Ammon's horn (tissue), 1 donor: ENCODE measurements around the gene GNS.

Source experiments
- DNase-seq: peaks from one replicate; pipeline ENCODE4 v3.0.0-alpha.2; 2016; ENCODE audit warnings: low spot score

GNS gene

DNA sequence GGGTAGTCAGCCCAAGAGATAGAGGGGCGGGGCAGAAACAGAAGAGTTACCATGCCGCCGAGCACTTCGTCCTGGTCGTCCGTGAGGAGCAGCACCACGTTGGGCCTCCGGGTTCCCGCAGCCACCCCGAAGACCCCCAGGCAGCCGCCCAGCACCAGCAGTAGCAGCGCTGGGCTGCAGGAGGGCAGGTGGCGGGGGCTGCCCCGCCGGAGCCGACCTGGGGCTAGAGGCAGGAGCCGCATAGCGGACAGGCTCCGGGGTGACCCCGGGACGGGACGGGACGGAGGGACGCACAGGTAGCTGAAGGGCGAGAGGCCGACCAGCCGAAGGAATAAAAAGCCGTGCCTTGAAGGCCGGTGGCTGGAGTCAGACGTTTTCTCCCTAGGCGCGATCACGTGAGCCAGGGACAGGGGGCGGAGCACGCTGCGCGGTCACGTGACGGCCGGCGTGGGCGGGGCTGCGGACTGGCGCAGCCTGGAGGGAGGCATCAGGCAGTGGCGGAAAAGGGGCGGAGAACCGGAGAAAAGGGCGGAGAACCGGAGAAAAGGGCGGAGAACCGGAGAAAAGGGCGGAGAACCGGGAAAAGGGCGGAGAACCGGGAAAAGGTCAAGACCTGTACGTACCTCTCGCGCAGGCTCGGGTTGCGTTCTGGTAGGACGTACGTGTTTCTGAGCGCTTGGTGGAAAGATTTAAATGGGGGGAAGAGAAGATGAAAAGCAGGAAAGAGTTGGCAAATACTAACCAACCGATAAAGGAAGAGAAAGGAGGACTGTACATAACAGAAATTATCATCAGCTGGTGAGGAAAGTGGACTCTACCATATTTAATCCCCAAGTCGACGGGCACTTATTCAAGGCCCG is at the start of gene GNS:
Gene GNS (minus strand): TSS at position 372 of the 860 bp plus-strand sequence. CDS start 130 bp downstream, at position 242.
- DNase-seq, result peak; percentile 98

DNA sequence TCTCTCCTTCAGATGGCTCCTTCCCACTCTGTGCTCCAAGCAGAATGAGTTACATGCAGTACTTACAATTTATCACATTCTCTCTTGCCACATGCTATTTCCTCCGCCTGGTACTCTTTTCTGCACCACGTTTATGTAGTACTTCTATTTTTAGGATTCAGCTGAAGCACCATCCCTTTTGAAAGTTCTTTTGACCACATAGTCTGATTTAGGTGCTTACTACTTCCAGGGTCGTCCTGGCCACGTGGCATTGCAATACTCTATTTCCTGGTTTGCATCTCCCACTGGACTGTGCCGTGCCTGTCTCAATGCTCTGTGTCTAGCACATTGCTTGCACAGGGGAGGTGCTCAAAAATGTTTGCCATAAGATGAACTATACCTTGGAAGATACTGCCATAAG is 48.9 kb upstream of the GNS start:
- no peak for DNase-seq

DNA sequence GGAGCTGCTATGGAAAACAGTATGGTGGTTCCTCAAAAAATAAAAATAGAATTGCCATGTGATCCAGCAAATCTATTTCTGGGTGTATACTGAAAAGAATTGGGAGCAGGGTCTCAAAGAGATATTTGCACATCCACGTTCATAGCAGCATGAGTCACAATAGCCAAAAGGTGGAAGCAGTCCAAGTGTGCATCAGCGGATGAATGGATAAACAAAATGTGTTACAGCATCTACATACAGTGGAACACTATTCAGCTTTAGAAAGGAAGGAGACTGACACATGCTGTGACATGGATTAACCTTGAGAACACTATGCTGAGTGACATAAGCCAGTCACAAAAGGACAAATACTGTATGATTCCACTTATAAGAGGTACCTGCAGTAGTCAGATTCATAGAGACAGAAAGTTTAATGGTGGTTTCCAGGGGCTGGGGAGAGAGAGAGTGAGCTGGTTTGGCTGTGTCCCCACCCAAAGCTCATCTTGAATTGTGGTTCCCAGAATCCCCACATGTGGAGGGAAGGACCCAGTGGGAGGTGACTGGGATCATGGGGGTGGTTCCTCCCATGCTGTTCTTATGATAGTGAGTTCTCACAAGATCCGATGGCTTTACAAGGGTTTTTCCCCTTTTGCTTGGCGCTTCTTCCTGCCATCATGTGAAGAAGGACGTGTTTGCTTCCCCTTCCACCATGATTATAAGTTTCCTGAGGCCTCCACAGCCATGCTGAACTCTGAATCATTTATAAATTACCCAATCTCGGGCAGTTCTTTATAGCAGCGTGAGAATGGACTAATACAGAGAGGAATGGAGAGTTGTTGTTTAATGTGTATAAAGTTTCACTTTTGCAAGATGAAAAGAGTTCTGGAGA is 47.6 kb upstream of the GNS start:
- DNase-seq, result peak; percentile 45

DNA sequence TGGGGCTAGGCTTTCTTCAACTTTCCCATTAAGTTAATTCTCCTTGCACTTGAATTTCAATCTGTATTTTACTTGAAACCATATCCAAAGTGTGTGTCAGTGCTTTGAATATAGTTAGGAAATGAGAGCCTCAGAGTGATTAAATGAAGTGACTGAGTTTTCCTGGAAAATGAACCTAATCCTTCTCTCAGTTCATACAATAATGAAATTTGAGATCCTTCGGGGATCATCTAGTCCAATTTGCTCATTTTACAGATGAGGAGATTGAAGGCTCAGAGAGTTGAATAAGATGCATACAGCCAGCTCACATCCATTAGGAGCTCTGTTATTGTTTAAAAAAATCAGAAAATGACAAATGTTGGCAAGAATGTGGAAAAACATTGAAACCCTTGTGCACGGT is 47.0 kb upstream of the GNS start:
- DNase-seq, result no peak

DNA sequence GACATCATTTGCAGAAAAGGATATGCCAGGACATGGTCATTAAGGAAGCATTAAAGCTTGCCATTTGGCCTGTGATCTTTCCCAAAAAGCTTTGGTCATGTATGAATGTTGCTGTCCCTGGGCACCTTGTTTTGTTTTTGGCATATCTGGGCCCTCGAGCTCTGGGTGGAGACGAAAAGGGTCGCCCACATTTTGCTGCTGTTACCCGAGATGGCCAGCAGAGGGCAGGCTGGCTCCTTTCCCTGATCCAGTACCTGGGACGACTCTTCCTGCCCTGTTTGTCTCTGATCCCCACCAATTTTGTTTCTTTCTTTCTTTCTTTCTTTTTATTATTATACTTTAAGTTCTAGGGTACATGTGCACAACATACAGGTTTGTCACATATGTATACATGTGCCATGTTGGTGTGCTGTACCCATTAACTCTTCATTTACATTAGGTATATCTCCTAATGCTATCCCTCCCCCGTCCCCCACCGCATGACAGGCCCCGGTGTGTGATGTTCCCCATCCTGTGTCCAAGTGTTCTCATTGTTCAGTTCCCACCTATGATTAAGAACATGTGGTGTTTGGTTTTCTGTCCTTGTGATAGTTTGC is 43.1 kb upstream of the GNS start:
- peak; percentile 54 for DNase-seq

DNA sequence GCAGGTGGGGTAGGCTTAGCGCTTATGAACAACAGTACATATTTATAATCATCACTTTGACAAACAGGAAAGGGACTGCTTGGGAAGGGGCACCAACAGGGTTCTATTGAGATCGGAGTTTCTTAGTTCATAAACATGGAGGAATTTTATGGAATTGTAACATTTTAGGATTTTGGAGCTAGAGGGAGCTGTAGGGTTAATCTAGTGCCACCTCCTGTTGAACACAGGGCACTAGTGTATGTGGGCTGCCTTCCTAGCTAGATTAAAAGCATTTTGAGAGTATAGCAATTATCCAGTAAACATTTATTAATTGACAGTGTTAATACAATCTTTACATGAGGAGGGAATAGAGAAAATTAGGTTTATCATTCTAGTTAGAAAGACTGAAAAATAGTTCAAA is 42.2 kb upstream of the GNS start:
- no peak for DNase-seq

DNA sequence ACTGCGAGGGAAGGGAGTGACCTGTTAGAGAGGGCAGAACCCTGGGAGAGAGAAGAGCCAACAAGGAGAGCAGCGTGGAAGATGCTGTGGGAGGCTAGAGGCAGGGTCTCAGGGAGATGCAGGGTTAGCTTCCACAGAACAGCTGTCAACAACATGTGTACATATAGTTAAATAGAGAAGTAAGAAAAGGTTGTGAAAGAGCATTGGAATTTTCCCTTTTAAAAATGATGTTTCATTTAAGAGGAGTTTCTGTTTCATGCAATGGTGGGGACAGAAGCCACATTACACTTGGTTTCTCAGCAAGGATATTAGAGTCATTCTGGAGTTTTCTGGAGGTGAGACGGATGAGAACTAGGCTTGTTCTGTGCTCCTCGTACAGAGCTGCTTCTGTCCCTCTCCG is 41.4 kb upstream of the GNS start:
- DNase-seq, result no peak

DNA sequence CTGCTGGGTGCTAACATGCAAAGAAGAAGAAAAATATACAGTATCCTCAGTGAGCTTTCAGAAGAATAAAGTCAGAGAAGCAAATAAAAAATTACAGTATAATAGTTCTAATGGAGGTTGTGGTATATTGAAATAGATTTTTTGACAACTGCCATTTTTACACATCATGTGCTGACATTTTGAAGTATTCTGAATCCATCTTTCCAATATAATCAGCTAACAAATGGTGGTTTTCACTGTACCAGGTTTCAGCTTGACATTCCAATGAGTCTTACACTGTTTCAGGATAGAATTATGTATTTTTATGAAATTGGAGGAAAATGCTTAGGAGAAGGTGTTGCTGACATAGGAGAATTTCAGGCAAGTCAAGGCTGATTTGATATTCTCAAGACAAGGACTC is 39.0 kb upstream of the GNS start:
- DNase-seq, result no peak

DNA sequence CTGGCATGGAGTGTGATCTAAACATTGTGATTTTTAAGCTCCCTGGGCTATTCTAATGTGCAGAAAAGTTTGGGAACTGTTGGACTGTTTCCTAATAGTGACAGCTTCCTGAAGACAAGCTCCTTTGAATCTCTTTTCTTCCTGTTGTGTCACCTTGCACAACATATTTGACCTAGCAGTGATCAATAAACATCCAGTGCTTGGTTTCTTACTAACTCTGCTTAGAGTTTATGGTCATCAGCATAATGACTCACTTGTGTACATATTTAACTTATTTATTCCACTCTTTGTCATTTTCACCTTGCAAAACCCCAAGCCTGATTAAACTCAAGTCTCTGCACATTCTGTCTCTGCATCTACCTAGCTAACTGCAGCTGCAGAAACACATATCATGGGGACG is 38.0 kb upstream of the GNS start:
- DNase-seq, result no peak

DNA sequence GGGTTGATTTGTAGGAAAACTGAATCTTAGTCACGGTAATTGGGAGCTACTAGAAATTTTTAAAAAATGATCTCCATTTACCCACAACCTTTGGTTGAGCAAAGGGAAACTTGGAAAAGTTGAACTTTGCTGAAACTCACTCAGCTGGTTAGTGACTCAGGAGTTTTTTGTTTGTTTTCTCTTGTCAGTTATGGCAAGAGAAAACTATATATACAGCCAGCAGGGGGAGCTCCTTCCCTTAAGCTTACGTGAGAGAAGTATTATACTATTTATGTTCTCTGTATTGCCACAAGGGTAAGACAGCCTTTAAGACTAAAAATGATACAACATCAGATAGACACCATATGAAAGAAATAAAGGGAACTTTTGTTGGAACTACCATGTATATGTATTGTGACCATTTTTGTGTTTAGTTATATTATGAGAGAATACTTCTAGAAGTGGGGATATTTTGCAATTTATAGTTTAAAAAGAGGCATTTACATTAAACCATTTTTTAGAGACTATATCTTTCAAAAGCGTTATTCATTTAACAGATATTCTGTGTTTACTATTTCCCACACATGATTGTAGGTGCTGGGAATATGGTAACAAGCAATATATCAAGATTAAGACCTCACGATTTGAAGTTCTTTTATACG is 37.1 kb upstream of the GNS start:
- peak; percentile 86 for DNase-seq

DNA sequence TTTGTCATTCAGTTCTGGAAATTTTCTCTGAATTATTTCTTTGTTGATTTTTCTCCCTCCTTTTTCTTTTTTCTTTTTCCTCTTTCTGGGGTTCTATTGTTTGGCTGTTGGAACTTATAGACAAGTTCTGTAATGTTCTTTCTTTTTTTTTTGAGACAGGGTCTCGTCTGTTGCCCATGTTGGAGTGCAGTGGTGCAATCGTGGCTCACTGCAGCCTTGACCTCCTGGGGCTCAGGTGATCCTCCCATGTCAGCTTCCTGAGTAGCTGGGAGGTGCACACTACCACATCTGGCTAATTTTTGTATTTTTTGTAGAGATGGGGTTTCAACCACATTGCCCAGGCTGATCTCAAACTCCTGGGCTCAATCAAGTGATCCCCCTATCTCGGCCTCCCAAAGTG is 35.1 kb upstream of the GNS start:
- DNase-seq, result no peak

DNA sequence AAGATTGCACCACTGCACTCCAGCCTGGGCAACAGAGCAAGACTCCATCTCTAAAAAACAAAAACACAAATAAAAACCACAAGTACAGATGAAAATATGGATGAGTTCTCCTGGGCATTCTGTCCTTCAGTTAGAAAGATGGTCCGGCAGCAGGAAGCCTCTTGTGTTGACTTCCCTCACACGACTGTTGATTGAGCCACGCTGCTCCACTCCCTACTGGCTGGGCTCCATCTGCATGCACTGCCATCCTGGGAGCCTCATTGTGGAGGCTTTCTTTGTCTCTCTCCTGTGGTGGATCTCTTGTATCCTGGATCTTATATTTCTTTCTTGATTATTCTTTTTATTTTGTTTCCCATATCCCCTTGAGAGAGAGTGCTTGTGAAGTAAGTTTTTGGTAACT is 34.4 kb upstream of the GNS start:
- no peak for DNase-seq

DNA sequence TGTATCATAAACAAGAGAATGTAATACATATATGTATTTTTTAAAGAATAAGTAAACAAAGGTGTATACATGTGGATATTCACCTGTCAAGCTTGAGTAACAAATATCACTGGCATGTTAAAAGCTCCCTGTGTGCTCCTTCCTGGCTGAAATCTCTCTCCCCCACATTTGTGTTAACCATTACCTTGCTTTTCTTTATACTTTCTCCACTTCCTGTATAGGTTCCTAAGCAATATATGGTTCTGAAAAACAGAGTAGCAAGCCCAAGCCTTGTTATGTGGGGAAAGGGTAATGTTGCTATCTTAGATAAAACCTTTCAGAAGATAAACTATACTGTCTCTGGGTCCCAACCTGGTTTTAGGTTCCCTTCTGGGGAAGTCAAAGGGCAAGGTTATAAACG is 32.9 kb upstream of the GNS start:
- no peak for DNase-seq

DNA sequence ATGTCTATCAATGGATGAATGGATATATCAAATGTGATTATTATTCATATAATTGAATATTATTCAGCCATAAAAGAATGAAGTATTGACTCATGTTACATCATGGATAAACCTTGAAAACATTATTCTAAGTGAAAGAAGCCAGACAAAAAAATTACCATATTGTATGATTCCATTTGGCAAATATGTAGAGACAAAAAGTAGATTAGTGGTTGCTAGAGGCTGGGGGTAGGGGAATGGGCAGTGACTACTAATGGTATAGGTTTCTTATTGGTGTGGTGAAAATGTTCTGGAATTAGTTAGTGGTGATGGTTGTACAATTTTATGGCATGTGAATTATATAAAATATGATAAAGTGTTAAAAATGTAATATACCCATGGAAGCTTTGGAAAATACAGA is 31.8 kb upstream of the GNS start:
- no peak for DNase-seq

DNA sequence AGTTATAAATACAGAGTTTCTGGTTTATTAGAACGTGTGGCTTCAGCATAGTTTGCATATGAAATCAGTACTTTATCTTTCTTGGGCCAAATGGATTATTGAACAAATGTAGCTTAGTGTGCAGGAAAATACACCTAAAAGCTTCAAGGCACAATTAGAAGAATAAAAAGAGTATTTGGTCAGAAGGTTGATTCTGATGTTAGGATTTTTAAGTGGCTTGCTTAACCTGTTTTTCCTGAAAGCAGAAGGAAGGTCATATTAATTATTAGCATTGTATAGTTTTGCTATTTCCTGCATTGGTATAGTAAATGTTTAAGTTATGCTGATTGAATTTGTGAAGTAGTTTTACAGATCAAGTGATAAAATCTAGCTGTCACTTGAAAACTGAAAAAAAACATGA is 31.0 kb upstream of the GNS start:
- DNase-seq, result no peak

DNA sequence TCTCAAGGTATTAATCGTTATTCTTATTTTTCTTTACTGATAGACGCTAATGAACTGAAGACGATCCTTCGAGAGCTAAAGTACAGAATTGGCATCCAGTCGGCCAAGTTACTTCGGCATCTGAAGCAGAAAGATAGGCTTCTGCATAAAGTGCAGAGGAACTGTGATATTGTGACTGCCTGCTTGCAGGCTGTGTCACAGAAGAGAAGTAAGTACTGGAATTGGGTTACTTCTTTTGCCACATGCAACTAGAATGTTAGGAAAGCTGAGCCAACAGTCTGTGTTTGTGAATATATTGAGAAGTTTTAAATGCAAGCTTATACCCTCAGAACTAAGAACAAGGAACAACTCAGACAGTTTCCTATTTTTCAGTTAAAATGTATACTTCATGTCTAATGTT is 26.6 kb upstream of the GNS start:
- no peak for DNase-seq

DNA sequence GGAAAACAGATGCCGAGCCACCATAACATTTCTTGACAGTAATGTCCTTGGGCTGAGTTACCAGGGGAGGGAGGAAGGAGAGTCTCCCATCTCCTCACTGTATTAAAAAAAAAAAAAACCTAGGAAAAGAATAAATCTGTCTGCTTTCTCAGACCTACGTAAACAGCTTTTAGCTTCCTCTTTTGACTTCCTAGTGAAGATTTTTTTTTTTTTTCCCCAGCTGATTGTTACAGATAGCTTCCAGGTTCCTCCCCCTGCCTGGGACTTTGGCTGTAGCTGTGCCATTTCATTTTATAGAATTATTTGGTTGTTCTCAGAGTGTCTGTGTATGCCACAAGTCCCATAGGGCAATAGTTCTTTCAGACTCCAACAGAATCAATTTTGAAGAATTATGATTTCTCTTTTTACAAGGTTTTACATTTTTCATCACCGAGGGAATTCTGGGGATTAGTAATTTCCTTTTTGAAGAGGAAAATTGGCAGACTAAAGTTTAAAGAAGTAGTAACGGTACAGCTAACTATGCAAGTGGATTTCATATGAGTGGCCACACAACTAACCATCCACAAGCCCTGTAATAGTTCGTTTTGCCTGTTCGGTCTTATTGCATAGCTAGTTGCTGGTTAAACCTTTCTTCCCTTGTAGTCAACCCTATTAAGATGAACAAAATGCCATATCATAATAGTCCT is 23.1 kb upstream of the GNS start:
- DNase-seq, result no peak

DNA sequence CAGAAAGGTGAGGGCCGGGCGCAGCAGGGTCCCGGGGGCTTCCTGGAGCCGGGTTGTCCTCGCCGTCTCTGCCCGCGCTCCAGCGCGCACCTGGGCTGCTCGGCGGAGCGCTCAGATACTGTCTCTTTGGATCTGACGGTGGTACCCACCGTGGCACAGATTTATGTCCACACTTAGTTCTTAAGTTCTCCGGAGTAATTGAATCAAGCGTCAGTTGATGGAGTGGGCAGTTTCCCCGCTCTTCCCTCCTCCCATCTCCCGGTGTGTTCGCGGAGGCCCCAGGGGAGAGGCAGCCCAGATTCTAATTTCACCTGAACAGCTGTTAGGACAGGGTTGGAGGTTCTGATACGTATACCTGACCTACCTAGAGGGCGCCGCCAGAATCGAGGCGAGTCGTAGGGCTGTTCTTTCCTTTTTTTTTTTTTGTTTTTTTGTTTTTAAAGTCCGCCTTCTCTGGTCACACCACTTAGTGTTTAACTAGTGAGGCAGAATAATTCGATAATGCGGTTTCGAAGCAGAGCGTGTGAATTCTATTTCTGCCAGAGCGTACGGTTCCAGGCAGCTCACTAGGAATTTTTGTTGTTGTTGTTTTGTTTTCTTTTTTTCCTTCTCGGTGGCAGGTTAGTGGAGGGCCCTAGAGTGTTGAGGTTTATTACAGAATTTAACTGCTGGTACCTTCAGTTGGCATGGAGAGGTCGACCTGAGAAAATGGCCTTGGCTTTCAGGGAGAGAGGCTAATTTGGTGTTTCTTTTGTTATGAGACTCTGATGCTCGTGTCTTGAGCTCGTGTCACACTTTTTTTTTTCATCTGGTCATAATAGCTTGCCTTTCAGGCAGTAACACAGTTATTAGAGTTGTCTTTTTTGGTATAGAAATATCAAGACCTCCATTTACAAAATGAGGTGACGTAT is 22.3 kb upstream of the GNS start:
- no peak for DNase-seq

DNA sequence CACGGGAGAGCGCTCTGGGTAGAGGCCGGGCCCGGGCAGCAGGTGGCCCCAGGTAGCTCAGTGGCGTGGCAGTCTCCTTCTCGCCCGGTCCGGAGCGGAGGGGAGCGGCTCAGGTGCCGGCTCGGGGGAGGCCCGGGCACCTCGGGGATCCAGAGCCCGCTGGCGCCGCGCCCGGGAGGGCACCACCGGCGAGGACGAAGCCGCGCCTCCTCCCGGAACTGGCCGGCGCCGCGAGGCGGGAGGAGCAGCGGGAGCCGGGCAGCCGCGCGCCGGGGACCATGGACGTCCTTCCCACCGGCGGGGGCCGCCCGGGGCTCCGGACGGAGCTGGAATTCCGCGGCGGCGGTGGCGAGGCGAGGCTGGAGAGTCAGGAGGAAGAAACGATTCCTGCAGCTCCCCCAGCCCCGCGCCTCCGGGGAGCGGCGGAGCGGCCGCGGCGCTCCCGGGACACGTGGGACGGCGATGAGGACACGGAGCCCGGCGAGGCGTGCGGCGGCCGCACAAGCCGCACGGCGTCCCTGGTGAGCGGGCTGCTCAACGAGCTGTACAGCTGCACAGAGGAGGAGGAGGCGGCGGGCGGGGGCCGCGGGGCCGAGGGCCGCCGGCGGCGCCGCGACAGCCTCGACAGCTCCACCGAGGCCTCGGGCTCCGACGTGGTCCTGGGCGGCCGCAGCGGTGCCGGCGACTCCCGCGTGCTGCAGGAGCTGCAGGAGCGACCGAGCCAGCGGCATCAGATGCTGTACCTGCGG is 21.5 kb upstream of the GNS start:
- DNase-seq, result no peak

DNA sequence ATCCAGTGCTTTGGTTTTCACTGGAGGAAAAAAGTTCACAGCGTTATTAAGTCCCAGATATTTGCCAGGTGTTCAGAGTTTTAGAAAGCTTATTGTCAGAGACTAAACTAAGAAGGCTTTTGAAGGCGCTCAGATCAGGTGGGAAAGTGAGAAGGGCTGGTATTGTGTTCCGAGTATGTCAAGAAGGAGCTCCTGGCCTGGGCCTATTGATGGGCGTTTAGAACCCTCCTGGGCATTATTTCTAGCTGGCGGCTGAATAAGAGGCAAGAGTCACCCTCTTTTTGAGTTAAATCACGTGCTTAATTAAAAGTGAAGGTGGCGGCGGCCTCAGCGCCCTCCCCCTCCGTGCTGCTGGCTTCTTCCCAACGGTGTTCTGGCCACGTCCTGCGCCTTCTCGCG is 20.9 kb upstream of the GNS start:
- DNase-seq, result no peak
